SU-DHL-6 (cell line): Measurements from ENCODE around the gene RPIA.
A peak's percentile ranks its signal among the peaks of the same experiment; 100 is the strongest.

Experiments used
- H2AFZ ChIP-seq: fragments of 200-600 bp; sonication (generic); 2 replicates; pipeline ENCODE4 v1.6.1; 2014; ENCODE audit warnings: low read depth, mild to moderate bottlenecking, moderate library complexity, mixed read lengths, antibody characterized with exemption, low read length; ENCODE audit not compliant: severe bottlenecking
- H3F3A ChIP-seq: fragments of 200-600 bp; shearing (Covaris generic); 2 replicates; pipeline ENCODE4 v1.6.0; 2016; ENCODE audit warnings: antibody characterized with exemption, mild to moderate bottlenecking; ENCODE audit not compliant: insufficient read depth
- H3K27ac ChIP-seq: fragments of 200-600 bp; sonication (generic); 2 replicates; pipeline ENCODE4 v1.5.1; 2016; ENCODE audit warnings: low read depth, mild to moderate bottlenecking, low read length, moderate library complexity, mixed read lengths
- H3K27me3 ChIP-seq: fragments of 200-600 bp; sonication (generic), shearing (Covaris generic); 2 replicates; pipeline ENCODE4 v1.6.0; 2014; ENCODE audit warnings: mild to moderate bottlenecking, low read length
- H3K36me3 ChIP-seq: fragments of 200-600 bp; sonication (generic); 2 replicates; pipeline ENCODE4 v1.6.1; 2014; ENCODE audit warnings: mild to moderate bottlenecking, low read length, mixed read lengths
- H3K4me2 ChIP-seq: fragments of 300-600, 200-600 bp; shearing (Covaris generic), sonication (generic); 2 replicates; pipeline ENCODE4 v1.6.0; 2014; ENCODE audit warnings: low read length, low read depth, mild to moderate bottlenecking; ENCODE audit not compliant: poor library complexity, severe bottlenecking
- H3K4me3 ChIP-seq: fragments of 200-600 bp; sonication (generic); 2 replicates; pipeline ENCODE4 v1.5.1; 2014; ENCODE audit warnings: antibody characterized with exemption, low read length, mild to moderate bottlenecking, mixed read lengths; ENCODE audit not compliant: insufficient read depth, poor library complexity, severe bottlenecking
- H3K79me2 ChIP-seq: fragments of 200-600 bp; sonication (generic); 2 replicates; pipeline ENCODE4 v1.6.1; 2014; ENCODE audit warnings: mild to moderate bottlenecking, low read length, moderate library complexity; ENCODE audit not compliant: insufficient read depth
- H3K9ac ChIP-seq: fragments of 200-600 bp; sonication (generic); 2 replicates; pipeline ENCODE4 v1.7.0; 2014; ENCODE audit warnings: mild to moderate bottlenecking, low read length
- H3K9me2 ChIP-seq: fragments of 200-600 bp; sonication (generic); replicated peaks from 2 replicates; pipeline ENCODE4 v1.6.1; 2014; ENCODE audit warnings: low read length; ENCODE audit not compliant: insufficient read depth
- H3K9me3 ChIP-seq: fragments of 200-600 bp; sonication (generic); 2 replicates; pipeline ENCODE4 v1.6.1; 2014; ENCODE audit warnings: low read length, mixed read lengths; ENCODE audit not compliant: insufficient read depth
- H4K20me1 ChIP-seq: fragments of 200-600 bp; sonication (generic); 2 replicates; pipeline ENCODE4 v1.6.1; 2014; ENCODE audit warnings: low read depth, mild to moderate bottlenecking, antibody characterized with exemption, low read length, moderate library complexity, mixed read lengths
- EZH2phosphoT487 ChIP-seq: fragments of 200-600 bp; sonication (generic), shearing (Covaris generic); conservative IDR thresholded peaks from 2 replicates; pipeline ENCODE4 v1.6.1; 2018; ENCODE audit warnings: mild to moderate bottlenecking, antibody characterized with exemption, low read length, moderate library complexity, mixed read lengths
- TF ChIP-seq, protein P1 (sequence below): fragments of 200-600 bp; sonication (generic); IDR thresholded peaks from one replicate; pipeline ENCODE4 v1.5.1; 2017; ENCODE audit warnings: antibody characterized with exemption, mild to moderate bottlenecking, low read length, moderate library complexity; ENCODE audit not compliant: insufficient read depth, poor library complexity, severe bottlenecking

The RPIA gene

DNA sequence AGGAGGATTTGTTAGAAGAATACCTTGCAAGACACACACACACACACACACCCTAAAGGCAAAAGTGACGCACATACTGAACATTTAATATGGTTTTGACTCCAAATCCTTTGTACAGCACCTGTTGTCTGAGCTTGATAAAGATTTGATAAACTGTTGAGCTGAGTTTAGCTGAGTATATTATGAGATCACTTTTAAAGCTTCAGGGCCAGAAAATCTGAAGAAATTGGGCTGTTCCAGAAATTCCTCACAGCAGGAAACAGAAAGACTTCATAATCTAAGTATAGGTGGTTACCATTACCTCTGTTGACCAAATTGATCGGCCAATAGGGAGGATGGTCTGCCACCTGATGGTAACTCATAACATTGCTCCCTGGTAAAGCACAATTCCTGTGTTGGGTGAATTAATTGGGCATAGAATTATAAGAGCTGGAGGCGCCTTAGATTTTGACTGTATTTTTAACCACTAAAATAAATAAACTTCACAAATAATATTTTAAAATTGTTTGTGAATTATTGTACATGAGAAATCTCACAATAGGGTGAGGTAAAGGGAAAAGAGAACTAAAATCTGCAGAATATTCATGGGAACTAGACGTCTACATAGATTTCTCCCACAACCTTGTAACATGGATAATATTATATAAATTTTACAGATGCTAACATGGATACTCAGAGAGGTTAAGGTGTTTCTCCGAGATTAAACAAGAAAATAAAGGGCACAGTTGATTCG, 21.8 kb upstream of the RPIA start:
- Histone ChIP-seq H3K4me3 (no peak overlapping the region), H3K27me3 (no peaks in the 10 kb centered on the region), H3K9me2 (no peaks in the 10 kb centered on the region), H3K79me2 (no peaks in the 10 kb centered on the region), H3K36me3 (no peaks in the 10 kb centered on the region), H3K9ac (no peak overlapping the region), H3K9me3 (no peaks in the 10 kb centered on the region), H4K20me1 (no peaks in the 10 kb centered on the region), H2AFZ (no peak overlapping the region), H3K27ac (no peak overlapping the region), H3F3A (no peaks in the 10 kb centered on the region), H3K4me2 (no peak overlapping the region)
- TF ChIP-seq, protein P1, sequence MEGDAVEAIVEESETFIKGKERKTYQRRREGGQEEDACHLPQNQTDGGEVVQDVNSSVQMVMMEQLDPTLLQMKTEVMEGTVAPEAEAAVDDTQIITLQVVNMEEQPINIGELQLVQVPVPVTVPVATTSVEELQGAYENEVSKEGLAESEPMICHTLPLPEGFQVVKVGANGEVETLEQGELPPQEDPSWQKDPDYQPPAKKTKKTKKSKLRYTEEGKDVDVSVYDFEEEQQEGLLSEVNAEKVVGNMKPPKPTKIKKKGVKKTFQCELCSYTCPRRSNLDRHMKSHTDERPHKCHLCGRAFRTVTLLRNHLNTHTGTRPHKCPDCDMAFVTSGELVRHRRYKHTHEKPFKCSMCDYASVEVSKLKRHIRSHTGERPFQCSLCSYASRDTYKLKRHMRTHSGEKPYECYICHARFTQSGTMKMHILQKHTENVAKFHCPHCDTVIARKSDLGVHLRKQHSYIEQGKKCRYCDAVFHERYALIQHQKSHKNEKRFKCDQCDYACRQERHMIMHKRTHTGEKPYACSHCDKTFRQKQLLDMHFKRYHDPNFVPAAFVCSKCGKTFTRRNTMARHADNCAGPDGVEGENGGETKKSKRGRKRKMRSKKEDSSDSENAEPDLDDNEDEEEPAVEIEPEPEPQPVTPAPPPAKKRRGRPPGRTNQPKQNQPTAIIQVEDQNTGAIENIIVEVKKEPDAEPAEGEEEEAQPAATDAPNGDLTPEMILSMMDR, result peak; percentile 54
- TF ChIP-seq EZH2phosphoT487, result no peak

DNA sequence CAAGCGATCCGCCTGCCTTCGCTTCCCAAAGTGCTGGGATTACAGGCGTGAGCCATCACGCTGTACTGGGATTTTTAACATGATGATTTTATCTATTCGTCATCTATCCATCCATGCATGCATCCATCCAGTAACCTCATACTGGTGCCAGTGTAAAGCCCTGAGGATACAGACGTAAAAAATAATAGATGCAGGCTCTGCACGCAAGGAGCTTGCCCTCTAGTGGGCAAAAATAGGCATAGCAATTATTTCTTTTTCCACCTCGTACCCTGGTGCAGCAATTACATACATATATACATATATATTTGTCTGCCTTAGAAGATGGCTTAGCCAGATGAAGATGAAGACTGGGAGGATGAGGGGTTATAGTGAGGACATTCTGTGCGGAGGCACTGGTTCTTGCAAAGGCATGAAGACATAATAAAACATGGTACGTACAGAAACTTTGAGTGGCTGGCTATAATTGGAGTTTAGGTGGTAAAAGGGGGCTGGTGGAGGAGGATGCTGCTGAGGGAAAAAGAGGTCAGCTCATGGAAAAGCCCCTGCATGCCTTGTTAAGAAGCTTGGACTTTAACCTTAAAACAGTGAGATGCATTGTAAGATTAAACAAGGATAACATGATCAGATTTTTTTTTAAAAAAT, 19.6 kb upstream of the RPIA start:
- Histone ChIP-seq H3K9me2 (no peaks in the 10 kb centered on the region), H3K79me2 (no peaks in the 10 kb centered on the region), H3K27me3 (no peaks in the 10 kb centered on the region), H2AFZ (no peak overlapping the region), H4K20me1 (no peaks in the 10 kb centered on the region), H3K4me3 (no peak overlapping the region), H3K4me2 (no peak overlapping the region), H3F3A (no peaks in the 10 kb centered on the region), H3K9ac (no peak overlapping the region), H3K9me3 (no peaks in the 10 kb centered on the region), H3K27ac (no peak overlapping the region), H3K36me3 (no peaks in the 10 kb centered on the region)
- TF ChIP-seq, protein P1, result peak; percentile 93
- no peak for TF ChIP-seq EZH2phosphoT487

DNA sequence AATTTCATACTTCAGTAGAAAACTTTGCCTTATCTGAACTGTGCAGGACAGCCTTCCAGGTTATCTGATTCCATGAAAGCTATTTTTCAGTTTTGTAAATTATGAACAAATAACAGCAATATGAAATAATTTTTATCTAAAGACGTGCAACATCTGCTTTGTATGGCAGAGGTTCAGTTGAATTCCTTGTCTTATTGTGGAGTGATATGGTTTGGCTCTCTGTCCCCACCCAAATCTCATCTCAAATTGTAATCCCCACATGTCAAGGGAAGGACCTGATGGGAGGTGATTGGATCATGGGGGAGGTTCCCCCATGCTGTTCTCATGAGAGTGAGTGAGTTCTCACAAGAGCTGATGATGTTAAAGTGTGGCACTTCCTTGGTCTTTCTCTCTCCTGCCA, 18.1 kb upstream of the RPIA start:
- no peak for TF ChIP-seq EZH2phosphoT487
- TF ChIP-seq, protein P1, result no peak
- Histone ChIP-seq H3K4me2 (no peak overlapping the region), H3K36me3 (no peaks in the 10 kb centered on the region), H3F3A (no peaks in the 10 kb centered on the region), H3K9ac (no peak overlapping the region), H3K79me2 (no peaks in the 10 kb centered on the region), H3K27me3 (no peaks in the 10 kb centered on the region), H3K27ac (no peak overlapping the region), H3K9me2 (no peaks in the 10 kb centered on the region), H3K9me3 (no peaks in the 10 kb centered on the region), H3K4me3 (no peak overlapping the region), H4K20me1 (no peaks in the 10 kb centered on the region), H2AFZ (no peak overlapping the region)
